Cardiac atrium fibroblast (primary cell): ENCODE results near the gene ST8SIA1. TPM values are rescaled to one million over a fixed set of nuclear protein-coding genes. Genes with fewer than 3 reads are reported as not detected.

Experiments
- total RNA-seq: library from RNA; depleted of rRNA; stranded (reverse); fragments of >200 nt; gene quantifications from 2 replicates; pipeline ENCODE4 v1.2.3, GENCODE V29; 2015

ST8SIA1 gene
- 0.49 and 1.4 TPM in 2 replicates for total RNA-seq

GRCh38 chr12:22334410-22335100 lies at the start of gene ST8SIA1:
ST8SIA1 (minus strand) TSS chr12:22334707; CDS start chr12:22334232, 475 bp downstream.

Other genes with a start within 250 kb of the ST8SIA1 start
- gene C2CD5, start 209.8 kb upstream of the ST8SIA1 start, total RNA-seq, result 8.9 and 11.6 TPM in 2 replicates